Testis (tissue), 3 donors: ENCODE results near the gene ATP11A. TPM values are rescaled to one million over a fixed set of nuclear protein-coding genes. Genes with fewer than 3 reads are reported as not detected.
A peak's percentile ranks its signal among the peaks of the same experiment; 100 is the strongest.

Source experiments
- DNase-seq: peaks from one replicate; pipeline ENCODE4 v3.0.0-alpha.2; 2019
- H3K27ac ChIP-seq, 2 donors: fragments of 200-600 bp; sonication (generic); one replicate each; pipeline ENCODE4 v1.5.1; 2019
- H3K27me3 ChIP-seq: fragments of 200-600 bp; sonication (generic); one replicate; pipeline ENCODE4 v1.5.1; 2019
- H3K36me3 ChIP-seq: fragments of 200-600 bp; sonication (generic); one replicate; pipeline ENCODE4 v1.5.1; 2017; ENCODE audit warnings: low read depth; ENCODE audit errors: missing control alignments
- H3K4me1 ChIP-seq: fragments of 200-600 bp; sonication (generic); one replicate; pipeline ENCODE4 v1.5.1; 2019
- H3K4me3 ChIP-seq, 2 donors: fragments of 200-600 bp; sonication (generic); one replicate each; pipeline ENCODE4 v1.5.1; 2017 to 2019
- H3K9me3 ChIP-seq: fragments of 200-600 bp; sonication (generic); one replicate; pipeline ENCODE4 v1.5.1; 2017
- POLR2A ChIP-seq: fragments of 450-650 bp; IDR thresholded peaks from one replicate; pipeline ENCODE4 v1.6.1; 2017; ENCODE audit warnings: antibody characterized with exemption, mild to moderate bottlenecking, moderate library complexity
- WGBS, 2 donors: methylation state at CpG; one replicate each; pipeline ENCODE4 v1.1.5; 2018; 5-methylcytosine and 5-hydroxymethylcytosine counted together
- intact Hi-C: fragments of 100-400 bp; cut with DNase I; formaldehyde crosslinking; loops from one replicate; pipeline ENCODE4 v1.15.1; 2023; ENCODE audit warnings: low total_unique reads
- polyA plus RNA-seq: library from polyadenylated mRNA; stranded (reverse); fragments of 350-450 nt; fragmentation: Illumina TruSeq; extraction: RNeasy Lipid Tissue Mini Kit (QIAGEN cat#74804); gene quantifications from one replicate; pipeline ENCODE4 v1.2.3, GENCODE V29; 2014; ENCODE audit warnings: low read depth, low replicate concordance; ENCODE audit not compliant: insufficient read depth
- total RNA-seq, 2 donors: library from RNA; depleted of rRNA; stranded (reverse); fragments of >200 nt; gene quantifications; one replicate each; pipeline ENCODE4 v1.2.3, GENCODE V29; 2016
- TF ChIP-seq, protein P1 (sequence below), 3 experiments: fragments of 450-650 bp in 2 of 3; fragments of 200-600 bp in 1 of 3; sonication (generic) in 1 of 3; IDR thresholded peaks; one replicate each; pipeline ENCODE4 v1.5.1; 2016 to 2019; ENCODE audit warnings: antibody characterized with exemption in 3 of 3, mild to moderate bottlenecking in 2 of 3, moderate library complexity in 1 of 3

Gene ATP11A
- total and polyA plus RNA-seq, 3 donors from 2014 or later, result 34.4 to 122 (median 112) TPM

DNA sequence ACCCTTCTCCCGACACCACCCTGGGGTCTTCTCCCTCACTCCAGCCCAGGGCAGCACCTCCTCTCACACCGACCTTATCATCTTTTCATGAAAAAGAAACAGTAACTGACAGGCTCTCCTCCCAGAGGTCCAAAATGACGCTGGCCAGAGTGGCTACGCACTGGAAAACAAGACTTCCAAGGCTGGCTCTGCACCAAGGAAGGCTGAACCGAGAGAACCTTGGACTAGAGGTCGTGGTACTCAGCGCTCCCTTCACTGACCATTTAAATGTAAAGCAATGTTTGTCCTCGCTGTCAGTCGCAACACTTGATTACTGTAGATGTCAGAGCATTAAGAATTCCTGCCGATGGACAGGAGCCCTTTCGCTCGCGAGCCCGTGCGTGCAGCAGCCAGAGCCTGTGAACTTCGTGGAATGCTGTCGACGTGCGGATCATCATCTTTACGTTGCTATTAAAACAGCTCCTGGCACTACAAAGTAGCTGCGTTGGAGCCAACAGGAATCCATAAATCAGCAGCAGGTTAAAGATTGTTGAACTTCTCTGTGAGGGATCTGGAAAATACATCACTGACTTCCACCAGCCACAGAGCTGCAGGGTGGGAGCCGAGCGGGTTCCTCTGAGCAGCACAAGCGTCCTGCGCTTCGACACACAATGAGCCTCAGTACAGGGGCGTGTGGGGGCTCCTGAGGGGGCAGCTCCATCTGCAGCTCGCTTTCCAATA is 153.7 kb downstream of the ATP11A start:
- DNase-seq, result peak; percentile 80
- H3K4me1 ChIP-seq, result peaks cover 3% of the 10 kb centered on the region
- intact Hi-C loops, result no loop called here
- no peaks in the 10 kb centered on the region for H3K36me3 ChIP-seq
- WGBS, 2 donors, result 76% methylated on average over 21 to 28 of the region's 28 CpGs
- no peaks in the 10 kb centered on the region for H3K27me3 ChIP-seq
- no peak overlapping the region for H3K4me3 ChIP-seq
- H3K9me3 ChIP-seq, result no peaks in the 10 kb centered on the region
- H3K27ac ChIP-seq, result peak overlapping the region in 1 of 2 donors; percentile 33
- TF ChIP-seq, protein P1, sequence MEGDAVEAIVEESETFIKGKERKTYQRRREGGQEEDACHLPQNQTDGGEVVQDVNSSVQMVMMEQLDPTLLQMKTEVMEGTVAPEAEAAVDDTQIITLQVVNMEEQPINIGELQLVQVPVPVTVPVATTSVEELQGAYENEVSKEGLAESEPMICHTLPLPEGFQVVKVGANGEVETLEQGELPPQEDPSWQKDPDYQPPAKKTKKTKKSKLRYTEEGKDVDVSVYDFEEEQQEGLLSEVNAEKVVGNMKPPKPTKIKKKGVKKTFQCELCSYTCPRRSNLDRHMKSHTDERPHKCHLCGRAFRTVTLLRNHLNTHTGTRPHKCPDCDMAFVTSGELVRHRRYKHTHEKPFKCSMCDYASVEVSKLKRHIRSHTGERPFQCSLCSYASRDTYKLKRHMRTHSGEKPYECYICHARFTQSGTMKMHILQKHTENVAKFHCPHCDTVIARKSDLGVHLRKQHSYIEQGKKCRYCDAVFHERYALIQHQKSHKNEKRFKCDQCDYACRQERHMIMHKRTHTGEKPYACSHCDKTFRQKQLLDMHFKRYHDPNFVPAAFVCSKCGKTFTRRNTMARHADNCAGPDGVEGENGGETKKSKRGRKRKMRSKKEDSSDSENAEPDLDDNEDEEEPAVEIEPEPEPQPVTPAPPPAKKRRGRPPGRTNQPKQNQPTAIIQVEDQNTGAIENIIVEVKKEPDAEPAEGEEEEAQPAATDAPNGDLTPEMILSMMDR (IDR thresholded peaks at IDR 0.05), result no peak
- TF ChIP-seq POLR2A, result no peak

DNA sequence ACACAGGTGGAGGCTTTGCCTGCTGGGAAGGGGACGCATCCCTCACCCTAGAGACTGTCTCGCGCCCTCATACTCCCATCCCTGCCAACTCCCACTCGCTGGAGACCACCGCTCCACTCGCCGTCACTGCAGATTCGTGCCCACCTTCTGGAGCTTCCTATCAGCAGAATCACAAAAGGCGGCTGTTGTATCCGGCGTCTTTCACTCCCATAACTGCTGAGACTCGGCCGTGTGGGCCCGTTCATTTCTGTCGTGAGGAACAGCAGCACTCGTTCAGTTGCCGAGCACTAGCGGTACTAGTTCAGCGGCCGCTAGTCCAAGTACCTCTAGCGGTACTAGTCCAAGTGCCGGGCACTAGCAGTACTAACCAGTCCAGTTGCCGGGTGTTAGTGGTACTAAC is 154.6 kb downstream of the ATP11A start:
- Histone ChIP-seq H3K4me1 (peaks cover 3% of the 10 kb centered on the region), H3K36me3 (no peaks in the 10 kb centered on the region), H3K4me3 (no peak overlapping the region), H3K27ac (no peak overlapping the region), H3K27me3 (no peaks in the 10 kb centered on the region), H3K9me3 (no peaks in the 10 kb centered on the region)
- WGBS, 2 donors, result 96 to 97% methylated on average over 15 to 23 of the region's 23 CpGs
- intact Hi-C loops, result no loop called here
- no peak for DNase-seq
- no peak for TF ChIP-seq POLR2A
- TF ChIP-seq, protein P1 (IDR thresholded peaks at IDR 0.05), result no peak

DNA sequence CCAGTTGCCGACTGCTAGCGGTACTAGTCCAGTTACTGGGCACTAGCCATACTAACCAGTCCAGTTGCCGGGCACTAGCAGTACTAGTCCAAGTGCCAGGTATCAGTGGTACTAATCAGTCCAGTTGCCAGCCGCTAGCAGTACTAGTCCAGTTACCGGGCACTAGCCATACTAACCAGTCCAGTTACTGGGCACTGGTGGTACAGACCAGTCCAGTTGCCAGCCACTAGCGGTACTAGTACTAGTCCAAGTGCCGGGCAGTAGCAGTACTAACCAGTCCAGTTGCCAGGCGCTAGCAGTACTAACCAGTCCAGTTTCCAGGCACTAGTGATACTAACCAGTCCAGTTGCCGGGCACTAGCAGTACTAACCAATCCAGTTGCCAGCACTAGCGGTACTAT is 155.0 kb downstream of the ATP11A start:
- no peaks in the 10 kb centered on the region for H3K36me3 ChIP-seq
- 87 to 97% methylated on average over 4 to 10 of the region's 10 CpGs for WGBS, 2 donors
- TF ChIP-seq, protein P1 (IDR thresholded peaks at IDR 0.05), result no peak
- H3K27ac ChIP-seq, result no peak overlapping the region
- peaks cover 3% of the 10 kb centered on the region for H3K4me1 ChIP-seq
- H3K9me3 ChIP-seq, result no peaks in the 10 kb centered on the region
- no peaks in the 10 kb centered on the region for H3K27me3 ChIP-seq
- DNase-seq, result no peak
- intact Hi-C loops, result no loop called here
- H3K4me3 ChIP-seq, result no peak overlapping the region

DNA sequence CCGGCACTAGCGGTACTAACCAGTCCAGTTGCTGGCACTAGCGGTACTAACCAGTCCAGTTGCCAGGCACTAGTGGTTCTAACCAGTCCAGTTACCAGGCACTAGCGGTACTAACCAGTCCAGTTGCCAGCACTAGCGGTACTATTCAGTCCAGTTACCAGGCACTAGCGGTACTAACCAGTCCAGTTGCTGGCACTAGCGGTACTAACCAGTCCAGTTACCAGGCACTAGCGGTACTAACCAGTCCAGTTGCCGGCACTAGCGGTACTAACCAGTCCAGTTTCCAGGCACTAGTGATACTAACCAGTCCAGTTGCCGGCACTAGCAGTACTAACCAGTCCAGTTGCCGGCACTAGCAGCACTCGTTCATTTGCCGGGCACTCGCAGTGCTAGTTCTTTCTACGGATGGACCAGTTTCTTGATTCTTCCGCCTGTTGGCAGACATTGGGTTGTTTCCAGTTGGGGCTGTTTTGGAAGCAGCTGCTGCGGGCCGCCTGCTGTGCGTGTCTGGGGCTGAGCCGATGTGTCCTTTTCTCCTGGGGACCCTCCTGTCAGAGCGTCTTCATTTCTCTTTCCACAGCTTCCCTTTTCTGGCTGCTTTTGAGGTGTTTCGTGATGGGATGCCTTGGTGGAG is 155.8 kb downstream of the ATP11A start:
- Histone ChIP-seq H3K36me3 (no peaks in the 10 kb centered on the region), H3K4me3 (no peak overlapping the region), H3K27ac (no peak overlapping the region), H3K9me3 (no peaks in the 10 kb centered on the region), H3K4me1 (peaks cover 3% of the 10 kb centered on the region), H3K27me3 (no peaks in the 10 kb centered on the region)
- intact Hi-C loops, result no loop called here
- TF ChIP-seq POLR2A, result no peak
- TF ChIP-seq, protein P1 (IDR thresholded peaks at IDR 0.05), result no peak
- DNase-seq, result no peak
- WGBS, 2 donors, result 95 to 97% methylated on average over 13 to 22 of the region's 23 CpGs
